ENCODE measurements around the gene TMEM163.

The TMEM163 gene

DNA sequence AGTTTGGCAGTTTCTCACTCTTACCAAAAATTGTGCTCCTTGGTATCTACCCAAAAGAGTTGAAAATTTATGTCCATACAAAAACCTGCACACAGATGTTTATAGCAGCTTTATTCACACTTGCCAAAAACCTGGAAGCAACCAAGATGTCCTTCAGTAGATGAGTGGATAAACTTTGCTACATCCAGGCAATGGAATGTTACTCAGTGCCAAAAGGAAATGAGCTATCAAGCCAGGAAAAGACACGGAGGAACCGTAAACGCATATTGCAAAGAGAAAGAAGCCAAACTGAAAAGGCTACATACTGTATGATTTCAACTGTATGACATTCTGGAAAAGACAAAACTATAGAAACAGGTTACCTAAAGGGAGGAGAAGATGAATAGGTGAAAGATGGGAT, 36.1 kb downstream of the TMEM163 start:
- Histone ChIP-seq H3K4me3 (no peak overlapping the region), H3K27ac (no peak overlapping the region)
- DNase-seq (ENCODE audit: low spot score) = no peak
- no peak for TF ChIP-seq CTCF (IDR thresholded peaks at IDR 0.05)

DNA sequence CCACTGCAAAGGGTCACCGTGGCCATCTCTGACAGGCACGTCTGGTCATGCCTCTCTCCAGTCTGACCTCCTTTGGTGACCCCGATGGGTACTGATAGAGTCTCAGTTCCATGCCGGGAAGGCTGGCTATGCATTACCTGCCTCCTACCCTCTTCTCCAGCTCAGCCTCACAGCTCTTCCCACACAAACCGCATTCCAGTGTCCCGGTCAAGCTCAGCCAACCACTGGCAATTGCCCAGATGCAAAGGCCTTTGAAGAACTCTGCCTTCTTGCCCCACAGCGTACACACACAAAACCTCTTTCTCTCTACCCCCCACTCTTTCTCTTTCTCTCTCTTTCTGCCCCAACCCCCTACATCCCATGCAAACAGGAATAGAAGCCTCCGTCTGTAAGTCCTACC, 37.6 kb downstream of the TMEM163 start:
- Histone ChIP-seq H3K27ac (no peak overlapping the region), H3K4me3 (no peak overlapping the region)
- DNase-seq (ENCODE audit: low spot score) = no peak
- TF ChIP-seq CTCF (IDR thresholded peaks at IDR 0.05) = no peak

DNA sequence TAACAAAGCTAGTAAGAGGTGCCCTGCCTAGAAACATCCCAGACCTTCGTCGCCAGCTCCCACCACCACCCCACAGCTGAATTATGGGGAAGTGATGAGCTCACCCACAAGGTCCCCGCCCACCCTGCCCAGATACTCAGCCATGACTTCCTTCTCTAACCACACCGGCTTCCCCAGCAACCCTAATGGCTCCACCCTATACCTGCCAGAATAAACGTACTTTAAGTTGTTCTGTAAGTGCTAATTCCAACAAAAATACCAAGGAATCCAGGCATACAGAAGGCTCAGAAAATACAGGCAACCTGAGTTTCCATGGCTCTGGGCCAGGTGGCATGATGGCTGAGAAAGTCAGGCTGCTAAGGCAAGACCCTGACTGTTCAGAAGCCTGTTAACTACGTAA, 39.1 kb downstream of the TMEM163 start:
- DNase-seq (ENCODE audit: low spot score) = no peak

GRCh38 chr2:134679294-134679693, 39.5 kb downstream of the TMEM163 start:
- no peak for TF ChIP-seq CTCF (IDR thresholded peaks at IDR 0.05)
- Histone ChIP-seq H3K27ac (no peak overlapping the region), H3K4me3 (no peak overlapping the region)
- DNase-seq (ENCODE audit: low spot score) = no peak

More for the DNA sequence above, 39.1 kb downstream of the TMEM163 start:
- Histone ChIP-seq H3K4me3 (no peak overlapping the region), H3K27ac (no peak overlapping the region)
- no peak for TF ChIP-seq CTCF (IDR thresholded peaks at IDR 0.05)

- Histone ChIP-seq H3K27ac (no peak overlapping the region), H3K4me3 (no peak overlapping the region)
- TF ChIP-seq CTCF (IDR thresholded peaks at IDR 0.05) = no peak
- no peak for DNase-seq (ENCODE audit: low spot score)
These were observed 40.7 kb downstream of the TMEM163 start for GRCh38 chr2:134677856-134678756.

DNA sequence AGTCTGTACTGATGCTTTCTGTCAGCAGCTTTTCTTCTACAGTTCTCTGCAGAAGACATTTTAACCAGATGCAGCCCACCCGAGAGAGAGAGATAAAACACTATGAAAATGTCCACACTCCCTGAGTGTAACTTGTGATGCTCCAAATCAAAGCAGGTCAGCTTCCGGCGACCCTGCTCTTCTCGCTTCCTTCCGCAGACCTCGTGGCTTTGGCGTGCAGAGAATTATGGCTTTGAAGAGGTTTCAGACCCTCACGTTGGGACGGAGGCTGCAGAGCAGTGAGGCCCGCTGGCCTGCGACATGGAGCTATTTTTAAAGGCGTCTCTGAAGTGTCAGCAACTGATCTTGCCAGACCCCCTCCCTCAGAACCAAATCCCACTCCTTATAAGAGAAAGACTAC, 41.8 kb downstream of the TMEM163 start:
- Histone ChIP-seq H3K27ac (no peak overlapping the region), H3K4me3 (no peak overlapping the region)

More for the DNA sequence above, 41.8 kb downstream of the TMEM163 start:
- no peak for DNase-seq (ENCODE audit: low spot score)
- no peak for TF ChIP-seq CTCF (IDR thresholded peaks at IDR 0.05)
